Fibroblast of skin of right quadriceps (primary cell): ENCODE results near the gene LAMB4.
A peak's percentile ranks its signal among the peaks of the same experiment; 100 is the strongest.

Source experiments
- DNase-seq: peaks from one replicate; pipeline ENCODE4 v3.0.0-alpha.2; 2013

Gene LAMB4

DNA sequence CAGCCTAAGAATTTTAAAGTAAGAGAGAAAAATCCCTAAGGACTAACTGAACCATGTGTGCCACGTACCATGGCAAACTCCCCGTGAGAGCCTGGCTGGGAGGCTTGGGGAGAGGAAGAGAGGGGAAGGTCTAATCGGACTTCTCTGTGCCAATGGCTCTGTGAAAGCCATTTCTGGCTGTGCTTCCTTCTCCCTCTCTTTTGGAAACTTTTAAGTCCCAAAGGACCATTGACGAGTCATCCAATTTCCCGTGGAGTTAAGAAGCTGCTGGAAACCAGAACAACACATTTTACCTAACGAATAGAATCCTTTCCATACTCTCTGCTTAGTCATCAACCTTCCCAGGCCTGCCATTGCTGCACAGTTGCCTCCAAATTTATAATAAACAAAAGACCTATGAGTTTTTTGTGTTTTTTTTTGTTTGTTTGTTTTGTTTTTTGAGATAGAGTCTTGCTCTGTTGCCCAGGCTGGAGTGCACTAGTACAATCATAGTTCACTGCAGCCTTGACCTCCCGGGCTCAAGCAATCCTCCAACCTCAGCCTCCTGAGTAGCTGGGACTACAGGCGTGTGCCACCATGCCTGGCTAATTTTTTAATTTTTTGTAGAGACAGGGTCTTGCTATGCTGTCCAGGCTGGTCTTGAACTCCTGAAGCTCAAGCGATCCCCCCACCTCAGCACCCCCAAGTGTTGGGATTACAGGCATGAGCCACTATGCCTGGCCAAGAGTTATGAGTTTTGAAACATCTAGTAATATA, 140.4 kb downstream of the LAMB4 start:
- peak; percentile 95 for DNase-seq

GRCh38 chr7:107982918-107983389, 147.2 kb downstream of the LAMB4 start:
- peak; percentile 45 for DNase-seq

DNA sequence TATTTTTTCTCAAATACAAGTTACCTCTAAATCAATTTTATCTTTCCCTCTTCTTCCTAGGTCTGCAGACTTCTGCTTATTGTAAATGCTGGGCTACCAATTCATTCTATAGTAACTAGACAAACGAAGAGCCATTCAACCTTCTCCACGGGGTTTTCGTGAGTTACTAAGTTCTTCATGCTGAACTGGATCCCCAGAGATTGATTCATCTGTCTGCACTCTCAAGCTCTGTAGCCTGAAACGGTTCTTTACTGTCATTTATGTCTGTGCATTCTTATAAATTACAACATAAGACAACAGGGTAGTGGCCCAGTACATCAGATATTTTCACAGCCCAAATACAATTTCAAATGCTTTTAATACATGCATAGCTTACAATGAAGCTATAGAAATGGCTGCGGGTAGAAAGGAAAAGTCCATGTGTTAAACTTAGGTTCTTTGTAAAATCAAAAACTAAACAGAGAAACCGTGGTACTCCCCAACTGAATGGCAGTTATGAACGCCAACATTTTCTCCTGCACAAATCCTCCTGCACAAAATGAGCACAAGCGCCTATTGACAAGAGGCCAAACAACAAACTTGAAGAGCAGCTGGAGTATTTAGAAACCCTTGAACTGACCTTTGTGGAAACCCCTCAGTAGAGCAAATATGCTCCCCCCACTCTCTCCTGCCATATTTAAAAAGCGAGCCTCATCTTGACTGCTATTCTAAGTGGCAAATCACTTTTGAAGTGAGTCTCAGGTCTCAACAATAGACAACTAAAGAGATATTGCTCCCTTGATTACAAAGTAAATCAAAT, 147.9 kb downstream of the LAMB4 start:
- no peak for DNase-seq

- DNase-seq: no peak
These were observed 148.7 kb downstream of the LAMB4 start for GRCh38 chr7:107981466-107981865.

GRCh38 chr7:107980671-107981190, 149.4 kb downstream of the LAMB4 start:
- no peak for DNase-seq

GRCh38 chr7:107980171-107980570, 150.0 kb downstream of the LAMB4 start:
- no peak for DNase-seq

GRCh38 chr7:107978815-107979408, 151.2 kb downstream of the LAMB4 start:
- DNase-seq: no peak

DNA sequence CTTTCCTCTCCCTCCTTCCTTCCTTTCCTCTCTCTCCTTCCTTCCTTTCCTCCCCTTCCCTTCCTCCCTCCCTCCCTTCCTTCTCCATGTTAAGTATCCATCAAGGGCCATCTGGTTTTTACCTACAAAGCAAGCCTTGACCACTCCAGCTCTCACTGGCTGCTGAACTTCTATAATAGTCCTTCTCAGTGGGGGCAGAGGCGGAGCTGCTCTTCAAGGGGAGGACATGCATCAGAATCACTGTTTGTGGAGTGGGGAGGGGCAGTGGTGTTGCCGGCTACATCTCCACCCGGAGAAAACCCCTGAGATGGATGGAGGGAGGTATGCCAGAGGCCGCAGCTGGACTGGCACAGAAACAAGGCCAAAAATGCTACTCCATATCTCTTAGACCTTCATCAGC, 153.1 kb downstream of the LAMB4 start:
- DNase-seq: no peak

DNA sequence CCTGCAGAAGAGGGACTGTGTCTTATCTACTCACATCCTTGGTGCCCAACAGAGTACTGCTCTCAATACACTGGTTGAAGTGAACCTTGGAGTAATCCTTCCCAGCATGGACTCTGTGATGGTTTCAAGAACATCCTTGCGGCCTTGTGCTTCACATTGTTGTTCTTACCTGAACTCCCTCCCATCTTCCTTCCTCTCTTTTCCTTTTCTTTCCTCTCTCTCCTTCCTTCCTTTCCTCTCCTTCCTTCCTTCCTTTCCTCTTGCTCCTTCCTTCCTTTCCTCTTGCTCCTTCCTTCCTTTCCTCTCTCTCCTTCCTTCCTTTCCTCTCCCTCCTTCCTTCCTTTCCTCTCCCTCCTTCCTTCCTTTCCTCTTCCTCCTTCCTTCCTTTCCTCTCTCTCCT, 153.5 kb downstream of the LAMB4 start:
- DNase-seq: no peak

GRCh38 chr7:107975394-107976013, 154.7 kb downstream of the LAMB4 start:
- DNase-seq: no peak

DNA sequence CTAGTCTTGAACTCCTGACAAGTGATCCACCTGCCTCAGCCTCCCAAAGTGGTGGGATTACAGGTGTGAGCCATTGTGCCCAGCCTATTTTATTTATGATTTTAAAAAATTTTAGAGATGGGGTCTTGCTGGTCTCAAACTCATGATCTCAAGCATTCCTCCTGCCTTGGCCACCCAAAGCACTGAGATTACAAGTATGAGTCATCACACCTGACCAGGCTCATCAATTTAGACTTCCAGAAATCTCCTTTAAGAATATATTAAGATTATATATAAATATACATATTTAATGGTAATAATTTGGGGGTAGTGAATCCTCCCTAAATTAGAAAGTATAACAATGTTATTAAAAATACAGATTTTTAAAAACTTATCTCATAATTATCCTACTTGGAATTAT, 156.3 kb downstream of the LAMB4 start:
- DNase-seq: no peak
